Nephron progenitor cell (in vitro differentiated cells): ENCODE measurements around the gene LNPEP.

ENCODE experiments used
- DNase-seq: peaks from one replicate; pipeline ENCODE4 v3.0.0; 2021
- H3K27ac Mint-ChIP-seq: 2 replicates; pipeline ENCODE4 v1.8.0; 2021; ENCODE audit warnings: mild to moderate bottlenecking, moderate library complexity, mixed read lengths
- H3K27me3 Mint-ChIP-seq: 2 replicates; pipeline ENCODE4 v1.8.0; 2021; ENCODE audit warnings: mild to moderate bottlenecking, low read depth, mixed read lengths; ENCODE audit not compliant: poor library complexity
- H3K36me3 Mint-ChIP-seq: 2 replicates; pipeline ENCODE4 v1.8.0; 2021; ENCODE audit warnings: low read depth, mixed read lengths
- H3K4me1 Mint-ChIP-seq: 2 replicates; pipeline ENCODE4 v1.8.0; 2021; ENCODE audit warnings: mixed read lengths
- H3K4me3 Mint-ChIP-seq: 2 replicates; pipeline ENCODE4 v1.8.0; 2021; ENCODE audit warnings: mild to moderate bottlenecking, moderate library complexity, mixed read lengths
- H3K9me3 Mint-ChIP-seq: 2 replicates; pipeline ENCODE4 v1.8.0; 2021; ENCODE audit warnings: mild to moderate bottlenecking, moderate library complexity, mixed read lengths
- CTCF ChIP-seq: fragments of 200-600 bp; sonication (generic); IDR thresholded peaks from 2 replicates; pipeline ENCODE4 v1.5.0; 2021; ENCODE audit warnings: antibody characterized with exemption

Gene LNPEP

GRCh38 chr5:96909003-96909402 lies 26.9 kb upstream of the LNPEP start:
- H3K9me3 Mint-ChIP-seq, result no peaks in the 10 kb centered on the region
- no peak for TF ChIP-seq CTCF

GRCh38 chr5:96909435-96909834 lies 26.4 kb upstream of the LNPEP start:
- Mint-ChIP-seq H3K36me3 (no peaks in the 10 kb centered on the region), H3K27ac (no peak overlapping the region), H3K27me3 (peaks cover 4% of the 10 kb centered on the region), H3K4me1 (peaks cover 8% of the 10 kb centered on the region), H3K9me3 (no peaks in the 10 kb centered on the region), H3K4me3 (no peak overlapping the region)
- no peak for TF ChIP-seq CTCF
- no peak for DNase-seq

More at GRCh38 chr5:96909003-96909402, 26.9 kb upstream of the LNPEP start:
- Mint-ChIP-seq H3K36me3 (no peaks in the 10 kb centered on the region), H3K4me3 (no peak overlapping the region), H3K4me1 (peaks cover 8% of the 10 kb centered on the region), H3K27me3 (peaks cover 4% of the 10 kb centered on the region), H3K27ac (no peak overlapping the region)
- DNase-seq, result no peak

- H3K4me3 Mint-ChIP-seq, result no peak overlapping the region
- H3K27ac Mint-ChIP-seq, result no peak overlapping the region
- H3K9me3 Mint-ChIP-seq, result no peaks in the 10 kb centered on the region
- H3K4me1 Mint-ChIP-seq, result peaks cover 8% of the 10 kb centered on the region
- DNase-seq, result no peak
- H3K36me3 Mint-ChIP-seq, result no peaks in the 10 kb centered on the region
- no peak for TF ChIP-seq CTCF
- peaks cover 1% of the 10 kb centered on the region for H3K27me3 Mint-ChIP-seq
Measured at GRCh38 chr5:96911139-96911538, 24.7 kb upstream of the LNPEP start.

GRCh38 chr5:96913233-96913632 lies 22.6 kb upstream of the LNPEP start:
- H3K4me3 Mint-ChIP-seq, result no peak overlapping the region
- H3K4me1 Mint-ChIP-seq, result peaks cover 8% of the 10 kb centered on the region
- H3K9me3 Mint-ChIP-seq, result peaks cover 4% of the 10 kb centered on the region
- H3K27me3 Mint-ChIP-seq, result no peaks in the 10 kb centered on the region
- TF ChIP-seq CTCF, result no peak
- H3K36me3 Mint-ChIP-seq, result no peaks in the 10 kb centered on the region
- DNase-seq, result no peak
- no peak overlapping the region for H3K27ac Mint-ChIP-seq

GRCh38 chr5:96919754-96920197 lies 16.1 kb upstream of the LNPEP start:
- H3K36me3 Mint-ChIP-seq, result no peaks in the 10 kb centered on the region
- peaks cover 18% of the 10 kb centered on the region for H3K4me1 Mint-ChIP-seq
- H3K27ac Mint-ChIP-seq, result no peak overlapping the region
- no peak for TF ChIP-seq CTCF
- H3K9me3 Mint-ChIP-seq, result peaks cover 4% of the 10 kb centered on the region
- no peak for DNase-seq
- no peak overlapping the region for H3K4me3 Mint-ChIP-seq
- no peaks in the 10 kb centered on the region for H3K27me3 Mint-ChIP-seq

- TF ChIP-seq CTCF, result no peak
- no peaks in the 10 kb centered on the region for H3K36me3 Mint-ChIP-seq
- H3K27ac Mint-ChIP-seq, result no peak overlapping the region
- no peak overlapping the region for H3K4me3 Mint-ChIP-seq
- H3K9me3 Mint-ChIP-seq, result peaks cover 4% of the 10 kb centered on the region
- DNase-seq, result no peak
- no peaks in the 10 kb centered on the region for H3K27me3 Mint-ChIP-seq
- H3K4me1 Mint-ChIP-seq, result peaks cover 18% of the 10 kb centered on the region
Measured at GRCh38 chr5:96920744-96921355, 15.0 kb upstream of the LNPEP start.
